Measurements from ENCODE around the gene MERTK. TPM values are rescaled to one million over a fixed set of nuclear protein-coding genes. Genes with fewer than 3 reads are reported as not detected.

The MERTK gene
- total and polyA plus RNA-seq, 2 of the 13 experiments (the other 11 are each of a cell fraction or from before 2014, with no cell fraction given) = 37.3 to 44.7 TPM

- TF ChIP-seq MTF2 (CRISPR knock-in tag; IDR thresholded peaks at IDR 0.05; ENCODE audit: borderline replicate concordance) (no peak), MTA1 (CRISPR knock-in tag; IDR thresholded peaks at IDR 0.05; ENCODE audit: borderline replicate concordance) (no peak), ZBTB34 (CRISPR knock-in tag; IDR thresholded peaks at IDR 0.05) (peak; percentile 68; the same call in 1 of the 2 replicates), FOXP4 (CRISPR knock-in tag; IDR thresholded peaks at IDR 0.05) (no peak), FOXO4 (CRISPR knock-in tag; conservative IDR thresholded peaks at IDR 0.05) (no peak), ZFP1 (CRISPR knock-in tag; IDR thresholded peaks at IDR 0.05) (no peak; the same call in 1 of the 2 replicates), SMC3 (IDR thresholded peaks at IDR 0.05; ENCODE audit: low read length) (no peak), GRHL1 (CRISPR knock-in tag; conservative IDR thresholded peaks at IDR 0.05) (no peak), MZF1 (CRISPR knock-in tag; IDR thresholded peaks at IDR 0.05; ENCODE audit: borderline replicate concordance) (no peak), ZNF75D (CRISPR knock-in tag; IDR thresholded peaks at IDR 0.05; ENCODE audit: borderline replicate concordance) (no peak), ISL2 (CRISPR knock-in tag; IDR thresholded peaks at IDR 0.05) (peak; percentile 22), MNT (IDR thresholded peaks at IDR 0.05) (no peak), NR1H2 (CRISPR knock-in tag; IDR thresholded peaks at IDR 0.05; ENCODE audit: borderline replicate concordance, low read depth) (no peak), ARNTL (CRISPR knock-in tag; IDR thresholded peaks at IDR 0.05) (no peak), TCF7L2 (IDR thresholded peaks at IDR 0.05; ENCODE audit: low read depth, low read length) (no peak), AKAP8 (CRISPR knock-in tag; IDR thresholded peaks at IDR 0.05) (no peak), PLRG1 (conservative IDR thresholded peaks at IDR 0.05) (no peak), BCL6 (CRISPR knock-in tag; IDR thresholded peaks at IDR 0.05) (peak; percentile 93), HIC2 (CRISPR knock-in tag; IDR thresholded peaks at IDR 0.05; ENCODE audit: low read depth) (no peak), ZBTB20 (CRISPR knock-in tag; IDR thresholded peaks at IDR 0.05; ENCODE audit: borderline replicate concordance, low read depth) (no peak)
These were observed 48.1 kb downstream of the MERTK start (continued) for GRCh38 chr2:111946294-111947114.
